Measurements from ENCODE around the gene VAT1L. TPM values are rescaled to one million over a fixed set of nuclear protein-coding genes. Genes with fewer than 3 reads are reported as not detected.

The VAT1L gene
- total RNA-seq, 1 experiment from 2014 or later = not detected

DNA sequence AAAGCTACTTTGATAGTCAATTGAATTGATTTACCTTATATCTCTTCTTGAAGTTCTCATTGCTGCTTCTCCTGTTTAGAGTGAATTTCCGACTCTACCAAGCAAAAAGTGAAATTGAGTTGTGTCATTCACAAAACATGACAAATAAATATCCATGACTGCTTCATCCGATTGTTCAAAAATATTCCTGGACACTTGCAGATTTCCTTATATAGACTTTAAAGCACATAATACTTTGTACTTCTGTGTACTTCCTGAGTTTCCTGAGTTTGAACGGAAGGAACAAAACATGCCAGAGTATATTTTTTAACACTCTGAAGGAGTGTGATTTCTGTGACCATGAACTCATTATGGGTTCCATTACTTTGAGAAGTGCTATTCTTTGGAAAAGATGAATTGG is 20.5 kb upstream of the VAT1L start:
- CTCF ChIA-PET = interaction anchor here (0.7 kb wide), 1 partner anchor 839 kb away, joined by 4 read pairs; no protein-coding TSS in a partner anchor
- no peak for DNase-seq
- Mint-ChIP-seq H3K4me1 (ENCODE audit: low read depth, unreplicated experiment) (no peaks in the 10 kb centered on the region), H3K27ac (ENCODE audit: unreplicated experiment) (no peak overlapping the region), H3K4me3 (ENCODE audit: low read depth, unreplicated experiment) (no peak overlapping the region), H3K36me3 (ENCODE audit: insufficient read depth, unreplicated experiment) (no peaks in the 10 kb centered on the region), H3K9me3 (ENCODE audit: low read depth, unreplicated experiment) (no peaks in the 10 kb centered on the region), H3K27me3 (ENCODE audit: unreplicated experiment) (no peaks in the 10 kb centered on the region)
- intact Hi-C loops (cut with micrococcal nuclease; ENCODE audit: unreplicated experiment) = no loop called here
- BruUV-seq (replicated peaks) = no TSS peak
- TF ChIP-seq, protein P1, sequence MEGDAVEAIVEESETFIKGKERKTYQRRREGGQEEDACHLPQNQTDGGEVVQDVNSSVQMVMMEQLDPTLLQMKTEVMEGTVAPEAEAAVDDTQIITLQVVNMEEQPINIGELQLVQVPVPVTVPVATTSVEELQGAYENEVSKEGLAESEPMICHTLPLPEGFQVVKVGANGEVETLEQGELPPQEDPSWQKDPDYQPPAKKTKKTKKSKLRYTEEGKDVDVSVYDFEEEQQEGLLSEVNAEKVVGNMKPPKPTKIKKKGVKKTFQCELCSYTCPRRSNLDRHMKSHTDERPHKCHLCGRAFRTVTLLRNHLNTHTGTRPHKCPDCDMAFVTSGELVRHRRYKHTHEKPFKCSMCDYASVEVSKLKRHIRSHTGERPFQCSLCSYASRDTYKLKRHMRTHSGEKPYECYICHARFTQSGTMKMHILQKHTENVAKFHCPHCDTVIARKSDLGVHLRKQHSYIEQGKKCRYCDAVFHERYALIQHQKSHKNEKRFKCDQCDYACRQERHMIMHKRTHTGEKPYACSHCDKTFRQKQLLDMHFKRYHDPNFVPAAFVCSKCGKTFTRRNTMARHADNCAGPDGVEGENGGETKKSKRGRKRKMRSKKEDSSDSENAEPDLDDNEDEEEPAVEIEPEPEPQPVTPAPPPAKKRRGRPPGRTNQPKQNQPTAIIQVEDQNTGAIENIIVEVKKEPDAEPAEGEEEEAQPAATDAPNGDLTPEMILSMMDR (IDR thresholded peaks at IDR 0.05; ENCODE audit: unreplicated experiment) = no peak

- TF ChIP-seq, protein P1 (IDR thresholded peaks at IDR 0.05; ENCODE audit: unreplicated experiment) = no peak
- CTCF ChIA-PET = interaction anchor here (0.8 kb wide), 1 partner anchor 15 kb away, joined by 3 read pairs; no protein-coding TSS in a partner anchor
- H3K4me3 Mint-ChIP-seq (ENCODE audit: low read depth, unreplicated experiment) = no peak overlapping the region
- peaks cover 29% of the 10 kb centered on the region for H3K27me3 Mint-ChIP-seq (ENCODE audit: unreplicated experiment)
- no peak for DNase-seq
- no peaks in the 10 kb centered on the region for H3K4me1 Mint-ChIP-seq (ENCODE audit: low read depth, unreplicated experiment)
- H3K27ac Mint-ChIP-seq (ENCODE audit: unreplicated experiment) = no peak overlapping the region
- no TSS peak for BruUV-seq (replicated peaks)
- H3K36me3 Mint-ChIP-seq (ENCODE audit: insufficient read depth, unreplicated experiment) = no peaks in the 10 kb centered on the region
- intact Hi-C loops (cut with micrococcal nuclease; ENCODE audit: unreplicated experiment) = no loop called here
- H3K9me3 Mint-ChIP-seq (ENCODE audit: low read depth, unreplicated experiment) = no peaks in the 10 kb centered on the region
Observed at GRCh38 chr16:77775911-77776909, 12.2 kb upstream of the VAT1L start.

DNA sequence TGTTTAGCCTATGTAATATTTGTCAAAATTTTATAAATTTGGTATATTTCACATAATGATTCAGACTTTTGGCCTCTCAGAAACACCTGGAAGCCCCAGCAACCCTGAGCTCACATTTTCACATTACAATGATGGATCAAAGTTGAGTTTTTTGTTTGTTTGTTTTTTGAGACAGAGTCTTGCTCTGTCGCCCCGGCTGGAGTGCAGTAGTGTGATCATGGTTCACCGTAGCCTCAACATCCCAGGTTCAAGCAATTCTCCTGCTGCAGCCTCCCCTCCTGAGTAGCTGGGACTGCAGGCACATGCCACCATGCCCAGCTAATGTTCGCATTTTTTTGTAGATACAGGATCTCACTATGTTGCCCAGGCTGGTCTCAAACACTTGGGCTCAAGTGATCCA is 10.6 kb upstream of the VAT1L start:
- no TSS peak for BruUV-seq (replicated peaks)
- H3K27ac Mint-ChIP-seq (ENCODE audit: unreplicated experiment) = no peak overlapping the region
- no peak overlapping the region for H3K4me3 Mint-ChIP-seq (ENCODE audit: low read depth, unreplicated experiment)
- DNase-seq = no peak
- peaks cover 29% of the 10 kb centered on the region for H3K27me3 Mint-ChIP-seq (ENCODE audit: unreplicated experiment)
- intact Hi-C loops (cut with micrococcal nuclease; ENCODE audit: unreplicated experiment) = no loop called here
- CTCF ChIA-PET = no interaction called here
- peaks cover 3% of the 10 kb centered on the region for H3K9me3 Mint-ChIP-seq (ENCODE audit: low read depth, unreplicated experiment)
- H3K36me3 Mint-ChIP-seq (ENCODE audit: insufficient read depth, unreplicated experiment) = no peaks in the 10 kb centered on the region
- TF ChIP-seq, protein P1 (IDR thresholded peaks at IDR 0.05; ENCODE audit: unreplicated experiment) = no peak
- no peaks in the 10 kb centered on the region for H3K4me1 Mint-ChIP-seq (ENCODE audit: low read depth, unreplicated experiment)

DNA sequence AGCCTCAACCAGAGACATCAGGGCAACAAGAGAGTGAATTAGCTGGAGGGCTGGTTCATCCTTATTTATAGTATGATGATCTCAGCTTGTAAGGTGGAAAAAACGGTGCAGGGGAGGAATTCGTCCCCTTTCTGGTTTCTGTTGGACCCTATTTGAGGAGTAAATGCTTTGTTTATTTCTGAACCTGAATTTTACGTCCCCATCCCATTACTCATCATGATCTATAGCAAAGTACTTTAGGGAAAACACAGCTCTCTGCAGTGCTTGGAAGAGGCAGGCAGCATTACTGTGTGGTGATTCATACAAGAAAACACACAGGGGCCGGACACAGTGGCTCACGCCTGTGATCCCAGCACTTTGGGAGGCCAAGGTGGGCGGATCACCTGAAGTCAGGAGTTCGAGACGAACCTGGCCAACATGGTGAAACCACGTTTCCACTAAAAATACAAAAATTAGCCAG is 8.0 kb upstream of the VAT1L start:
- no TSS peak for BruUV-seq (replicated peaks)
- H3K9me3 Mint-ChIP-seq (ENCODE audit: low read depth, unreplicated experiment) = peaks cover 3% of the 10 kb centered on the region
- TF ChIP-seq, protein P1 (IDR thresholded peaks at IDR 0.05; ENCODE audit: unreplicated experiment) = no peak
- no peaks in the 10 kb centered on the region for H3K36me3 Mint-ChIP-seq (ENCODE audit: insufficient read depth, unreplicated experiment)
- CTCF ChIA-PET = interaction anchor here (0.7 kb wide), 1 partner anchor 224 kb away, joined by 4 read pairs; no protein-coding TSS in a partner anchor
- DNase-seq = no peak
- H3K4me3 Mint-ChIP-seq (ENCODE audit: low read depth, unreplicated experiment) = no peak overlapping the region
- intact Hi-C loops (cut with micrococcal nuclease; ENCODE audit: unreplicated experiment) = no loop called here
- peaks cover 22% of the 10 kb centered on the region for H3K27me3 Mint-ChIP-seq (ENCODE audit: unreplicated experiment)
- no peaks in the 10 kb centered on the region for H3K4me1 Mint-ChIP-seq (ENCODE audit: low read depth, unreplicated experiment)
- no peak overlapping the region for H3K27ac Mint-ChIP-seq (ENCODE audit: unreplicated experiment)
